Transverse colon (tissue), 4 donors: ENCODE data around the gene CDKN2B-AS1. TPM values are rescaled to one million over a fixed set of nuclear protein-coding genes. Genes with fewer than 3 reads are reported as not detected.

Experiments
- DNase-seq: peaks from one replicate; pipeline ENCODE4 v3.0.0-alpha.2; 2019
- H3K27ac ChIP-seq, 4 donors: fragments of 200-600 bp; sonication (generic); 2 replicates each; pipeline ENCODE4 v1.5.1; 2016 to 2018; ENCODE audit warnings: inconsistent platforms in 4 of 4
- H3K27me3 ChIP-seq: fragments of 200-600 bp; sonication (generic); 2 replicates; pipeline ENCODE4 v1.5.1; 2017; ENCODE audit warnings: inconsistent platforms
- H3K36me3 ChIP-seq, 4 donors: fragments of 200-600 bp; sonication (generic); 2 replicates each; pipeline ENCODE4 v1.5.1; 2017 to 2019; ENCODE audit warnings: inconsistent platforms in 4 of 4
- H3K4me1 ChIP-seq, 4 donors: fragments of 200-600 bp; sonication (generic); 2 replicates each; pipeline ENCODE4 v1.5.1; 2017 to 2020; ENCODE audit warnings: inconsistent platforms in 4 of 4
- H3K4me3 ChIP-seq, 4 donors: fragments of 200-600 bp; sonication (generic); 1 replicate in 1 of 4; 2 replicates in 3 of 4; pipeline versions ENCODE4 v1.5.1 to v1.6.1; 2017 to 2019; ENCODE audit warnings: inconsistent platforms in 4 of 4
- H3K9me3 ChIP-seq, 2 donors: fragments of 200-600 bp; sonication (generic); 2 replicates each; pipeline ENCODE4 v1.5.1; 2017 to 2019; ENCODE audit warnings: inconsistent platforms in 2 of 2
- EP300 ChIP-seq: sonication (generic); formaldehyde crosslinking; IDR thresholded peaks from one replicate; pipeline ENCODE4 v1.6.1; 2017; ENCODE audit warnings: antibody characterized with exemption, low read depth
- POLR2A ChIP-seq: fragments of 450-650 bp; IDR thresholded peaks from one replicate; pipeline ENCODE4 v1.6.1; 2016; ENCODE audit warnings: antibody characterized with exemption, mild to moderate bottlenecking, moderate library complexity
- POLR2AphosphoS5 ChIP-seq, 3 donors: sonication (generic); formaldehyde crosslinking; IDR thresholded peaks; one replicate each; pipeline ENCODE4 v1.6.1; 2016; ENCODE audit warnings: antibody characterized with exemption in 3 of 3
- WGBS, 2 donors: methylation state at CpG; one replicate each; pipeline ENCODE4 v1.1.5; 2018; ENCODE audit warnings: low coverage in 1 of 2; 5-methylcytosine and 5-hydroxymethylcytosine counted together
- in situ Hi-C, 4 donors: fragments of 200-750 bp; cut with MboI; loops; one replicate each; pipeline versions ENCODE4 v1.15.0 to v1.15.1; 2017; ENCODE audit warnings: low sequenced_read_pairs in 3 of 4, low pct_ligation_motif_present in 1 of 4, low pct_unique_long_range_greater_than_20kb in 1 of 4
- intact Hi-C: fragments of 100-400 bp; cut with DNase I; formaldehyde crosslinking; loops from one replicate; pipeline ENCODE4 v1.15.1; 2023; ENCODE audit warnings: low total_unique reads
- total RNA-seq, 4 donors: library from RNA; depleted of rRNA; stranded (reverse); fragments of >200 nt; gene quantifications; one replicate each; pipeline ENCODE4 v1.1.0, GENCODE V29; 2016
- TF ChIP-seq, protein P1 (sequence below), 5 experiments: fragments of 200-600 bp in 3 of 5; fragments of 450-650 bp in 2 of 5; sonication (generic) in 3 of 5; IDR thresholded peaks; 1 replicate in 2 of 5; 2 replicates in 3 of 5; pipeline ENCODE4 v1.5.1; 2016 to 2017; ENCODE audit warnings: antibody characterized with exemption in 5 of 5, inconsistent platforms in 3 of 5, mild to moderate bottlenecking in 2 of 5, moderate library complexity in 1 of 5

The CDKN2B-AS1 gene
- total RNA-seq, 4 donors from 2014 or later, result 1.00 to 152 (median 46.0) TPM

DNA sequence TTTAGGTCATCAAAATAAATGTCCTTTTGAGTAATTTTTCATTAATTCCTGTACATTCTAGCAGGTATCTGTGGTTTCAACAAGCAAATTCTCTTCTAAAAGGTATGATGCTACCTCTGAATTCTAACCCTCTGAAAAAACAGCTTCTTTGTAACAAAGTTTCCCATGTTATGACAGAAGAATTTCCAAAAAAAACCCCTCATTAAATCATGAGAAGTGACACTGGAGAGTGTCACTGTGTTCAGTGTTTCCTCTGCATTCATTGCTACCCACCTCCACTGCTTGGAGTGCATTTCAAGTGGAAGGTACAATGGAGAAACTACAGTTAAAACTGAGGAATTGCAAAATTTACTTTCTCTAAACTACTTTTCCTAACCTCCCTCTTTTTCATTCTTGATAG, 10.5 kb upstream of the CDKN2B-AS1 start:
- H3K27me3 ChIP-seq, result peaks cover 95% of the 10 kb centered on the region
- no peak overlapping the region for H3K4me3 ChIP-seq
- DNase-seq, result no peak
- H3K36me3 ChIP-seq, result no peaks in the 10 kb centered on the region
- no peaks in the 10 kb centered on the region for H3K9me3 ChIP-seq
- in situ Hi-C loops, result loop anchor here in 2 of 4 donors (25.0 kb wide), 1 partner anchor 253 kb away; no protein-coding TSS in a partner anchor
- no peak overlapping the region for H3K27ac ChIP-seq
- TF ChIP-seq, protein P1, sequence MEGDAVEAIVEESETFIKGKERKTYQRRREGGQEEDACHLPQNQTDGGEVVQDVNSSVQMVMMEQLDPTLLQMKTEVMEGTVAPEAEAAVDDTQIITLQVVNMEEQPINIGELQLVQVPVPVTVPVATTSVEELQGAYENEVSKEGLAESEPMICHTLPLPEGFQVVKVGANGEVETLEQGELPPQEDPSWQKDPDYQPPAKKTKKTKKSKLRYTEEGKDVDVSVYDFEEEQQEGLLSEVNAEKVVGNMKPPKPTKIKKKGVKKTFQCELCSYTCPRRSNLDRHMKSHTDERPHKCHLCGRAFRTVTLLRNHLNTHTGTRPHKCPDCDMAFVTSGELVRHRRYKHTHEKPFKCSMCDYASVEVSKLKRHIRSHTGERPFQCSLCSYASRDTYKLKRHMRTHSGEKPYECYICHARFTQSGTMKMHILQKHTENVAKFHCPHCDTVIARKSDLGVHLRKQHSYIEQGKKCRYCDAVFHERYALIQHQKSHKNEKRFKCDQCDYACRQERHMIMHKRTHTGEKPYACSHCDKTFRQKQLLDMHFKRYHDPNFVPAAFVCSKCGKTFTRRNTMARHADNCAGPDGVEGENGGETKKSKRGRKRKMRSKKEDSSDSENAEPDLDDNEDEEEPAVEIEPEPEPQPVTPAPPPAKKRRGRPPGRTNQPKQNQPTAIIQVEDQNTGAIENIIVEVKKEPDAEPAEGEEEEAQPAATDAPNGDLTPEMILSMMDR (IDR thresholded peaks at IDR 0.05), result no peak
- no peak for TF ChIP-seq EP300
- TF ChIP-seq POLR2AphosphoS5 (IDR thresholded peaks at IDR 0.05), result no peak
- no peak for TF ChIP-seq POLR2A
- intact Hi-C loops, result no loop called here
- no peaks in the 10 kb centered on the region for H3K4me1 ChIP-seq

DNA sequence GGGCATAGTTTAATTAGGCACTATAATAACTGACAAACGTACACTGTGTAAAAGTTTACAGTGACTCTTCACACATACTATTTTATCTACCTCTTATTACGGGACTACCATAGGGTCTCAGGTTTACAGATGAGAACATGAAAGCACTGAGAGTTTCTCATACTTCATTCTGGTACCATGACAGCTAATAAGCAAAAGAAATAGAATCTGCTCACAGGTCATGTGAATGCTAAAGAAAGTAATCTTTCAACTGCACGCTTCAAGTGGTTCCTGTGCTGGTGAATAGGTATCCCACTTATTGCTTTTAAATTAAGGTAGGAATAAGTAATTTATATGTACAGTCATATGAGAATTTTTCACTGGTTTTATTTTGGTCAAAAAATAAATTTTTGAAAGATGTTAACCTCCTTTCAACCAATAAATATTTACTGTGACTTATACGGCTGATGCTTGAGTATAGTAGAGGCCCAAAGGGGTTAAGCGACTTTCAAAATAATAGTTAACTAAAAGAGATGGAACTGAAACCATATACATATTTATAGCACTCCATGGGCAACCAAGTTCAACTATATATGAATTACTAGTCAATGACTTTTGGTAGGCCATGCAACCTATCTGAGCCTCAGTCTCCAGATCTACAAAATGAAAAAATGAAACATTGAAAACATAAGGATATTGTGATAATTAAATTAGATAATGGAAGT, 8.5 kb upstream of the CDKN2B-AS1 start:
- no peaks in the 10 kb centered on the region for H3K4me1 ChIP-seq
- TF ChIP-seq POLR2AphosphoS5 (IDR thresholded peaks at IDR 0.05) (no peak), EP300 (no peak), POLR2A (no peak)
- TF ChIP-seq, protein P1 (IDR thresholded peaks at IDR 0.05), result no peak
- H3K36me3 ChIP-seq, result no peaks in the 10 kb centered on the region
- no peak overlapping the region for H3K27ac ChIP-seq
- WGBS, 2 donors, result 65 to 68% methylated on average over 5 of the region's 5 CpGs
- H3K9me3 ChIP-seq, result no peaks in the 10 kb centered on the region
- in situ Hi-C loops, result loop anchor here in 2 of 4 donors (25.0 kb wide), 1 partner anchor 251 kb away; no protein-coding TSS in a partner anchor
- intact Hi-C loops, result no loop called here
- DNase-seq, result no peak
- H3K4me3 ChIP-seq, result no peak overlapping the region
- peaks cover 98% of the 10 kb centered on the region for H3K27me3 ChIP-seq

DNA sequence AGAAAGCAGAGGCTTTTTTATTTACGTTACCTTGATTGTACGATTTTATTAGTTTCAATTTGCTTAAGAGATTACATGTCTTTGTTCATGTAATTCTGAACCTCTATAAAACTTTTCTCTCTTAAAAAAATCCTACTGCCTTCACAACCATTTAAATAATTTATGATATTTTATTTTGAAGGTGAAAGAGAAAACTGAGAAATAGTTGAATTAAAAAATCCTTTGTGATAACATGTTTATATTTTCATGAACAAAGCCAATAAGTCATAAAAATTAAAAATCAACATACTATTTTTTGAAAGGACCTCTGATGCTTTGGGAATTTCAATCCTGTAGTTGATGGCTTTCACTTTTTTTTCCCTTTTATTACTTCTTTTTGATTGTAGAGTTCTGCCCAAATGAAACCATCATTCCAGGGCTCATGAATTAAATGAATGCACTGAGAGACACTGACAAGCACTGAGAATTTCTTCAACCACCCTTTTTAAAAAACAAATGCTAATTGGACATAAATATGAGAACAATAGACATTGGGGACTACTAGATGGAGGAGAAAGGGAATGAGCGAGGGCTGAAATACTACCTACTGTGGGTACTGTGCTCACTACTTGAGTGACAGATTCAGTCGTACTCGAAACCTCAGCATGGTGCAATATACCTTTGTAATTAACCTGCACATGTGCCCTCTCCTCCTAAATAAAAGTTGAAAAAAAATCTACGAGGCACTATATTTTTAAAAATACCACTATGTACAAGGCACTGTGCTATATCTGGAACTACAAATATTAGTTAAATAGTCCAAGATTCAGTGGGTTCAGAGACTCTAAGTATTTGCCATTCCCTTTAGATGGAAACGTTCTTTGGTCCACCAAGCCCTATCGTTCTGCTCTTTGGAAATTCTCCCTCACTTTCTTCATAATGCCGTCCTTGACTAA, 6.3 kb upstream of the CDKN2B-AS1 start:
- intact Hi-C loops, result no loop called here
- H3K4me3 ChIP-seq, result no peak overlapping the region

More for the DNA sequence above, 6.3 kb upstream of the CDKN2B-AS1 start:
- TF ChIP-seq POLR2A (no peak), EP300 (no peak), POLR2AphosphoS5 (IDR thresholded peaks at IDR 0.05) (no peak)
- TF ChIP-seq, protein P1 (IDR thresholded peaks at IDR 0.05), result no peak
- in situ Hi-C loops, result loop anchor here in 2 of 4 donors (25.0 kb wide), 1 partner anchor 249 kb away; no protein-coding TSS in a partner anchor
- H3K9me3 ChIP-seq, result no peaks in the 10 kb centered on the region
- H3K27me3 ChIP-seq, result peaks cover 98% of the 10 kb centered on the region
- H3K27ac ChIP-seq, result no peak overlapping the region
- no peak for DNase-seq
- 28 to 39% methylated on average over 9 of the region's 9 CpGs for WGBS, 2 donors
- peaks cover 0 to 5% (median 0%) of the 10 kb centered on the region in 4 donors for H3K4me1 ChIP-seq
- no peaks in the 10 kb centered on the region for H3K36me3 ChIP-seq
